Skin epidermis (tissue), 12 donors: ENCODE data around the gene IL19.

Source experiments
- H3K27ac ChIP-seq, 21 experiments: fragments of 200-600 bp; sonication (generic) in 11 of 21; one replicate each; pipeline ENCODE4 v1.5.0; 2020; ENCODE audit warnings: mild to moderate bottlenecking in 3 of 21, inconsistent platforms in 2 of 21, moderate library complexity in 2 of 21
- H3K4me3 ChIP-seq, 7 experiments: fragments of 200-600 bp; sonication (generic) in 2 of 7; one replicate each; pipeline ENCODE4 v1.5.0; 2020; ENCODE audit warnings: inconsistent platforms in 2 of 7, mild to moderate bottlenecking in 2 of 7, moderate library complexity in 1 of 7

The IL19 gene

DNA sequence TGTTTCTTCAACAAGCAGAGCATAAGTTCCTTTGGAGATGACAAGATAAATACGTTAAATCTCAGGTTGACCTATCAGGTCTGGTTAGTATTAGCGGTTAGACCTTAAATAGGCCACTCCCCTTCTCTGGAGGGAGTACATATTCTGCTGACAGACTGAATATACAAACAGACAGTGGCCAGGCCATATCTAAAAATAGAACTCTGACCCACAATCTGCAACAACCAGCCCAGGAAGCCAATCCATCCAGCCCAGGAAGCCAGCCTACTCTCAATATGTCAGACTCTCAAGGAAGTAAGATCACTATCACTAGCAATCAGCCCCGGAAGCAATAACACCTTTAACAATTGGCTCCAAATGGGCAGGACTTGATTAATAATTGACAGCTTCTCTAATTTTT is 101.6 kb downstream of the IL19 start:
- Histone ChIP-seq H3K4me3 (no peak overlapping the region), H3K27ac (no peak overlapping the region)

DNA sequence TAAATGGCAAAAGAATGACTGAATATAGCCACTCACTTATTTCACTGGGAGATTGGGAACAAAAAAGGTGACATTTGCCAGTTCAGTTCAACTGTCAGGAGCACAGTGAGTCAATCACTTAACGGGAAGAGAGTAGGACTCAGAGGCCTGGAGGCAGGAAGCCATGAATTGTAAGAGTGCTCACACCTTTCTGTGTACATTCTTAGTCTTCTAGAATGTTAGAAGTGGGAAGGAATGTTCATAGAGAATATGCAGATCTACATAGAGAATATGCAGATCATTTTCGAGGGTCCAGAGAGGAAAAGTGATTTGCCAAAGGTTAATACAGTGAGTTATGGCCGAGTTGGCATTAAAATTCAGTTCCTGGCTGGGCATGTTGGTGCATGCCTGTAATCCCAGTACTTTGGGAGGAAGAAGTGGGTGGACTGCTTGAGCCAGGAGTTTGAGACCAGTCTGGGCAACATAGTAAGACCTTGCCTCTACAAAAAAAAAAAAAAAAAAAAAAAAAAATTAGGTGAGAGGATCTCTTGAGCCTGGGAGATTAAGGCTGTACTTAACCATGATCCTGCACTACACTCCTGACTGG is 103.1 kb downstream of the IL19 start:
- Histone ChIP-seq H3K4me3 (no peak overlapping the region), H3K27ac (no peak overlapping the region)

DNA sequence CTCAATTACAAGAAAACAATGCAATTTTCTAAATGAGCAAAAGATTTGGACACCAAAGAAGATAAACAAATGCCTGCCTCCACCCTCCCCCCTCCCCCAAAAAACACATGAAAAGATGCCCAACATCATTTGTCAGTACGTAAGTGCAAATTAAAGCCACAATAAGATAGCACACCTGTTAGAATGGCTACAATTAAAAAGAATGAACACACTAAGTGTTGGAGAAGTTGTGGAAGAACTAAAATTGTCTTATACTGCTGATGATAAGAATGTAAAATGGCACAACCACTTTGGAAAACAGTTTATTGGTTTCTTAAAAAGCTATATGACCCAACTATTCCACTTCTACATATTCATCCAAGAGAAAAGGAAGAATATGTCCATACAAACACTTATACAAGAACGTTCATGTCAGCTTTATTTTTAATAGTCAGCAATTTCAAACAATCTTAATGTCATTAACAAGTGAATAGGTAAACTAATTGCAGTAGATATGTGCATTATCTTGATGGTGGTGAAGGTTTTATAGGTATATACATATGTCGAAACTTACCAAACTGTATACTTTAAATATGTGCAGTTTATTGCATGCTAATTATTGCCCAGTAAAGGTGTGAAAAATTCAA is 105.3 kb downstream of the IL19 start:
- Histone ChIP-seq H3K27ac (no peak overlapping the region), H3K4me3 (no peak overlapping the region)

DNA sequence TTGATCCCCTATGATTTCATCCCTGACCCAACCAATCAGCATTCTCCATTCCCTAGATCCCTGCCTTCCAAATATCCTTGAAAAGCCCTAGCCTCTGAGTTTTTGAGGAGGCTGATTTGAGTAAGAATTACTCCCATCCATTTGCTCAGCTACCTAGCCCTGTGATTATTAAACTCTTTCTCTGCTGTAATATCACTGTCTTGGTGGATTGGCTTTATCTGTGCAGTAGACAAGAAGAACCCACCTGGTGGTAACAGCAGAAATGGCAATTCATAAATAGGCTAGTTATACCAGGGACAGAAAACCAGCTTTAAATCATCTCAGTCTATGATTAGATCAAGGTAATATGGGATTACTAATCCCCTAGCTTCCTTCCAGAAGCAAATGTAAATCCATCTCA is 107.9 kb downstream of the IL19 start:
- H3K27ac ChIP-seq, result no peak overlapping the region
- H3K4me3 ChIP-seq, result no peak overlapping the region

DNA sequence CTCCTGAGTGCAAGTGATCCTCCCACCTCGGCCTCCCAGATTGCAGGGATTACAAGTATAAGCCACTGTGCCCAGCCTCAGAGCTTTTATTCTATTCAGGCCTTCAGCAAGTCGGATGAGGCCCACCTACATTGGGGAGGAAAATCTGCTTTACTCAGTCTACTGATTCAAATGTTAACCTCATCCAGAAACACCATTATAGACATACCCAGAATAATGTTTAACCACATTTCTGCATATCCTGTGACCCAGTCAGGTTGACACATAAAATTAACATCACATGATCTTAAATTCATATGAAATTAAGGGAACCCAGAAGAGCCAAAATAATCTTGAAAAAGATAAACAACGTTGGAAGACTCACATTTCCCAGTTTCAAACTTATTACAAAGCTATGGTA is 109.7 kb downstream of the IL19 start:
- no peak overlapping the region for H3K4me3 ChIP-seq
- no peak overlapping the region for H3K27ac ChIP-seq

DNA sequence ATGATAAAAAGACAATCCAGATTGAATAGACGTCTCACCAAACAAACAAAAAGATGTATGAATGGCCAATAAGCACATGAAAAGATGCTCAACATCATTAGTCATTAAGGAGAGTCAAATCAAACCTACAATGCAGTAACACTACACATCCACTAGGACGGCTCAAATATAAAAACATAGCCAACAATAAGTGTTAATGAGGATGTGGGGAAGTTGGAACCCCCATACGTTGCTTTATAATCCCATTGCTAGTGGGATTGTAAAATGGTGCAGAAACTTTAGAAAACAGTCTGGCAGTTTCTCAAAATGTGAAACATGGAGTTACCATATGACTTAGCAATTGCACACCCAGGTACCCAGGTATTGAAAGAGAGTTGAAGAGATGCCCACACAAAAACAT is 112.0 kb downstream of the IL19 start:
- Histone ChIP-seq H3K27ac (no peak overlapping the region), H3K4me3 (no peak overlapping the region)

DNA sequence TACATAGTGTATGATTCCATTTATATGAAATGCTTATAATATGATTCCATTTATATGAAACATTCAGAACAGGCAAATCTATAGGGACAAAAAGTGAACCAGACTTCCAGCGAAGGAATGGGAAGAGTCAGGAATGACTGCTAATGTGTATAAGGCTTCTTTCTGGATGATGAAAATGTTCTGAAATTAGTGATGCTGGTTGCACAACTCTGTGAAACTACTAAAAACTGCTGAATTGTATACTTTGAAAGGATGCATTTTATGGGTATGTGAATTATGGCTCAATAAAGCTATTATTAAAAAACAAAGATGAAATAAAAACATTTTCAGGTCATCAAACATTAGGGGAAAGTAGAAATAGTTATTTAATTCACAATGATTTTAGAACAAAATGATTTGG is 112.6 kb downstream of the IL19 start:
- Histone ChIP-seq H3K27ac (no peak overlapping the region), H3K4me3 (no peak overlapping the region)

DNA sequence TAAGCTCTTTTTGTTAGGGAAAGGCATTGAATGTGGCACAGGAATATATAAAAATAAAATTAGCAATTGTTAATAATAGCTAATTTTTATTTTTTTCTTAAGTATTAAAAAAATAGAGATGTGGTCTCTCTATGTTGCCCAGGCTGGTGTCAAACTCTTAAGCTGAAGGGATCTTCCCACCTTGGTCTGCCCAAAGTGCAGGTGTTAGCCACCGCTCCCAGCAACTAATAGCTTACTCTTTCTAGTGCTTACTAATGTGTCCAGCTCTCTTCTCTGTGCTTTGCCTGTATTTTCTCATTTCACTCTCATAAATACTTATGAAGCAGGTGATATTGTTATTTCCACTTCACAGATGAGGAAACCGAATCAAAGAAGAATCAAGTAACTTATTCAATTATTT is 113.3 kb downstream of the IL19 start:
- no peak overlapping the region for H3K27ac ChIP-seq
- H3K4me3 ChIP-seq, result no peak overlapping the region

DNA sequence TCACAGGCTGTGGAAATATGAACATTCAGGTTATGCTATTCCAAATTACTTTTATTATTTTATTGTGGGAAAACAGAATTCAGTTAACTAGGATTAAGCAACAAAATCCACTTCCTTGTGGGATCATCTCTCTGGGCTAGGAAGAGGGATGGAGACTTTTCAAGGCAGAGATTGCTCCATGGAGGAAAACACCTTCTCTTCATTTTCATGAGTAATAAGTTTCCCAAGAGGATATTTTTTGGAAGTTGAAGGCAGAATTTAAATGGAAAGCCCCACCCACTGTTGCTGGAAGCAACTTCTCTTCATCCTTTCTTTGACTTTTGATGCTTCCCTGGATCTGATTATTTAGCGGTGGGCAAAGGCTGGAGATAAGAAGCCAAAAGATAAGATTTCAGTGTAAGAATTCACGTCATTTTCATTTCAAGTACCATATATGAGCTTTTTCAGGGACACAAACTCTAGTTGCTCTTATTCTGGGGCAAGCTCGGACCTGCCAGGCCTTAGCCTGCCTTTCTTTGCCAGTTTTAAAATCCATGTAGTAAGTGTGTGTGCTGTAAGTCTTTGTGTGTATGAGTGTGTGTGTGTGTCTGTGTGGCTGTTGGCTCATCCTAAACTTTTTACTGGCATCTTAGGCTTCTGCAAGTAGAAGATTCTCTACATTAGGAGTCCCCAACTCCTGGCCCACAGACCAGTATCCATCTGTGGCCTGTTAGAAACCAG is 114.9 kb downstream of the IL19 start:
- H3K27ac ChIP-seq, result peak overlapping the region in 4 of 21 experiments; percentile 8 to 59 (median 22)
- no peak overlapping the region for H3K4me3 ChIP-seq

DNA sequence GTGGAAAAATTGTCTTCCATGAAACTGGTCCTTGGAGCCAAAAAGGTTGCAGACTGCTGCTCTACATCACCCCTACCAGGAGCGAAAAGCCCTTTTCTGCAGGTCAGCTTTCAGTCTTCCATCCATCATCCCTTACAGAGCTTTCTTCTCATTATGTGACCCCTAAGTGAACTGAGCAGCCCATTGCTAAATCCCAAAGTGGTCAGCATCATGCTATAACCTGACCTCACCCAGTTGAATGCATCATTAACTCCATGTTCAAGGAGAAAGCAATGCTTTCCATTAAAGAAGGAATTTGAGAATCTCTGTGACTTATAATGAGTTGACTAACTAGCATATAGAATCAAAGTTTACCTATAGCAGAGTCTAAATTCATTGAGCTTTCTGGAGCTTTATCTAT is 116.3 kb downstream of the IL19 start:
- Histone ChIP-seq H3K27ac (no peak overlapping the region), H3K4me3 (no peak overlapping the region)

DNA sequence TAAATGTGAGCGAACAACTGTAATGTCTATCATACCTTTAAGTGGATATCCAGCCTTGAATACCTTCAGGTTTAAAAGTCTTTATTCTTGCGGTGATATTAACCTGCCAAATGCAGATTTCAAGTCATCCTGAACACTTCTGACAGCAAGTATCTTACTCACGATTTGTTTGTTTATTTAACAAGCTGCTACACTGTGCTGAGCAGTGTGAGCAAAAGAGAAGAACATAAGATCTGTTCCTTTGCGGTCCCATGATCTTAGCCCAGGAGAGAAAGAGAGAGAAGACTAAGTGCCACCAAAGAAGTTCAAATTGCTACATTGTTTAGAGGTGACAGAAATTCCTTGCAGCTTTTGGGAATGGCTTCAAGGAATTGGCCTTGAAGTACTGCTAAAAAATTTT is 117.1 kb downstream of the IL19 start:
- Histone ChIP-seq H3K4me3 (no peak overlapping the region), H3K27ac (no peak overlapping the region)

DNA sequence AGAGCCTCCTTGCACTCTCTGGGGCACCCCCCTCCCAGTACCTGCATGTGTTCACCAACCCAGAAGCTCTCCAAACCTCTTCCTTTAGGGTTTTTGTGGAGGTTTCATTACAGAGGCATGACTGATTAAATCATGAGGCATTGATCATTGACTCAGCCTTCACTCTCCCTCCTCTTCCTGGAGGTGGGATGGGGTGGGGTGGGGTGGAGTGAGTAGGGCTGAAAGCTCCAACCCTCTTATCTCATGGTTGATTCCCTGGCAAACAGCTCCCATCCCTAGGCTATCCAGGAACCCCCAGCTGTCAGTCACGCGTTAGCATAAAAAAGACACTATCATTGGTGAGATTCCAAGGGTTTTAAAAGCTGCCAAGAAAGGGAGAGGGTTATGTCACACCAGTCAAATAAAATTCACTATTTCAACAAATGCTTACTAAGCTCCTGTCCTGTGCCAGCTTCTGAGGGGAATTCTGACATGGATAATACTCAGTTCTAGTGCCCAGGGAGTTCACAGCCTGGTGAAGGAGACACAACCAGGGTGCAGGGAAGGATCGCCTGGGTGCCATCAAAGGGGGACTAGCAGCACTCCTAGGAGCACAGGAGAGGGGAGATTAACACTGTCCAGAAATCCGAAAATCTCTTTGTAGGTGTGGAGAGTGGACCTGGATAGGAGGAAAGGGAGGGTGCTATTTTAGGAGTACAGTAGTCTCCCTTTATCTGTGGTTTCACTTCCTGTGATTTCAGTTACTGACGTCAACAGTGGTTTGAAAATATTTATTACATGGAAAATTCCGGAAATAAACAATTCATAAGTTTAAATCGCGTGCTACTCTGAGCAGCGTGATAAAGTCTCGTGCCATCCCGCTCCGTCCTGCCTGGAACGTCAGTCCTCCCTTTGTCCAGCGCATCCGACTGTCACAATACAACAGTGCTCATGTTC is 119.8 kb downstream of the IL19 start:
- Histone ChIP-seq H3K27ac (peak overlapping the region in 6 of 21 experiments; percentile 0 to 66 (median 59)), H3K4me3 (no peak overlapping the region)

DNA sequence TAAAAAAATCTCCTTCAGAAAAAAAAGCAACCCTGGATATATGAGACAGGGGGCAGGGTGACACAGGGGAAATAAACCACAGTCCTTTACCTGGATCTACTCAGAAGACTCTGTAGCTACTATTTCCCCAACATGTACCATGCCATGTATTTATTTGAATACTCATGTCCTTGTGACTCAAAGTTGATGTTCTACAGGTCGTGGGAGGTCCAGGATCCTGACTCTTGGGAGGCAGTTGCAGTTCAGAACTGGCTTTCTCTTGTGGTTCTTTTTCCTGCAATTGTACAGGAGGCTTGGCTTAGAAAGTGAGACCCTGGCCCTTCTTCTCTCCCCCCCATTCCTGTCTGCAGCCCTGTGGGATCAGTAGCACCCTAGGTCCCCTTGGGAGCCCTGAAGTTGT is 120.8 kb downstream of the IL19 start:
- peak overlapping the region in 3 of 21 experiments; percentile 9 to 58 (median 23) for H3K27ac ChIP-seq

More for the DNA sequence above, 120.8 kb downstream of the IL19 start:
- no peak overlapping the region for H3K4me3 ChIP-seq
